WTC11 (cell line): ENCODE measurements around the gene CRIP2. TPM values are rescaled to one million over a fixed set of nuclear protein-coding genes. Genes with fewer than 3 reads are reported as not detected.
A peak's percentile ranks its signal among the peaks of the same experiment; 100 is the strongest.

Experiments
- ATAC-seq: fragments of 200-7000 bp; cut with Tn5 transposase; 2 replicates; pipeline ENCODE4 v1.10.0; 2021; ENCODE audit warnings: mild to moderate bottlenecking, moderate library complexity
- CTCF ChIA-PET: fragments of 300-600 bp; sonication (Branson Sonifier 250); formaldehyde crosslinking; loops from one replicate; lab custom pipeline; 2021; ENCODE audit warnings: antibody characterized with exemption; lab: Charles Lee
- POLR2A ChIA-PET: fragments of 350-600 bp; sonication (Branson Sonifier 250); formaldehyde crosslinking; loops from one replicate; lab custom pipeline; 2021; ENCODE audit warnings: antibody characterized with exemption; lab: Charles Lee
- DNase-seq: peaks from one replicate; pipeline ENCODE4 v3.0.0; 2021; ENCODE audit warnings: low spot score
- H3K27ac Mint-ChIP-seq: 2 replicates; pipeline ENCODE4 v1.8.0; 2021; ENCODE audit warnings: mixed read lengths
- H3K27me3 Mint-ChIP-seq: 2 replicates; pipeline ENCODE4 v1.8.0; 2021; ENCODE audit warnings: low read depth, mild to moderate bottlenecking, moderate library complexity, mixed read lengths
- H3K36me3 Mint-ChIP-seq: 2 replicates; pipeline ENCODE4 v1.8.0; 2021; ENCODE audit warnings: mixed read lengths
- H3K4me1 Mint-ChIP-seq: 2 replicates; pipeline ENCODE4 v1.8.0; 2022; ENCODE audit warnings: mixed read lengths
- H3K4me3 Mint-ChIP-seq: 2 replicates; pipeline ENCODE4 v1.8.0; 2021; ENCODE audit warnings: mild to moderate bottlenecking, moderate library complexity, mixed read lengths
- H3K9me3 Mint-ChIP-seq: 2 replicates; pipeline ENCODE4 v1.8.0; 2021; ENCODE audit warnings: mixed read lengths
- ARID4B ChIP-seq: sonication (generic); formaldehyde crosslinking; IDR thresholded peaks from 2 replicates; pipeline ENCODE4 v1.8.0; 2023; ENCODE audit warnings: missing genetic modification reagents, mild to moderate bottlenecking, borderline replicate concordance
- ATF6 ChIP-seq: sonication (generic); formaldehyde crosslinking; IDR thresholded peaks from 2 replicates; pipeline ENCODE4 v1.8.1; 2023; ENCODE audit warnings: mild to moderate bottlenecking, missing genetic modification reagents
- E2F4 ChIP-seq: sonication (generic); formaldehyde crosslinking; IDR thresholded peaks from 2 replicates; pipeline ENCODE4 v1.8.1; 2022; ENCODE audit warnings: low read depth, mild to moderate bottlenecking, moderate library complexity, missing genetic modification reagents, borderline replicate concordance
- E2F5 ChIP-seq: sonication (generic); formaldehyde crosslinking; IDR thresholded peaks from 2 replicates; pipeline ENCODE4 v1.8.1; 2022; ENCODE audit warnings: mild to moderate bottlenecking, moderate library complexity, missing genetic modification reagents
- FOXJ3 ChIP-seq: sonication (generic); formaldehyde crosslinking; IDR thresholded peaks from 2 replicates; pipeline ENCODE4 v1.9.0; 2021; ENCODE audit warnings: missing genetic modification reagents, mild to moderate bottlenecking, borderline replicate concordance
- GABPB1 ChIP-seq: sonication (generic); formaldehyde crosslinking; IDR thresholded peaks from 2 replicates; pipeline ENCODE4 v1.8.1; 2023; ENCODE audit warnings: mild to moderate bottlenecking, missing genetic modification reagents
- IRF1 ChIP-seq: sonication (generic); formaldehyde crosslinking; IDR thresholded peaks from 2 replicates; pipeline ENCODE4 v1.8.0; 2023; ENCODE audit warnings: missing genetic modification reagents
- NFYB ChIP-seq: sonication (generic); formaldehyde crosslinking; conservative IDR thresholded peaks from 2 replicates; pipeline ENCODE4 v1.8.0; 2022; ENCODE audit warnings: low read depth, missing genetic modification reagents
- NR3C1 ChIP-seq: sonication (generic); formaldehyde crosslinking; conservative IDR thresholded peaks from 2 replicates; pipeline ENCODE4 v1.8.1; 2023; ENCODE audit warnings: low read depth, mild to moderate bottlenecking, missing genetic modification reagents
- PREB ChIP-seq: sonication (generic); formaldehyde crosslinking; IDR thresholded peaks from 2 replicates; pipeline ENCODE4 v1.8.1; 2022; ENCODE audit warnings: mild to moderate bottlenecking, missing genetic modification reagents, moderate library complexity, borderline replicate concordance
- SOX15 ChIP-seq: fragments of 250-450 bp; sonication (Bioruptor Pico); IDR thresholded peaks from 2 replicates; pipeline ENCODE4 v1.9.0; 2021; ENCODE audit warnings: mild to moderate bottlenecking
- TCF7 ChIP-seq: sonication (generic); formaldehyde crosslinking; IDR thresholded peaks from 2 replicates; pipeline ENCODE4 v1.8.0; 2022; ENCODE audit warnings: mild to moderate bottlenecking, low read depth, missing genetic modification reagents, moderate library complexity
- ZMAT4 ChIP-seq: fragments of 250-450 bp; sonication (Bioruptor Pico); IDR thresholded peaks from 2 replicates; pipeline ENCODE4 v1.9.0; 2021; ENCODE audit warnings: mild to moderate bottlenecking
- ZNF121 ChIP-seq: sonication (generic); formaldehyde crosslinking; IDR thresholded peaks from 2 replicates; pipeline ENCODE4 v1.8.0; 2023; ENCODE audit warnings: missing genetic modification reagents
- ZSCAN18 ChIP-seq: fragments of 250-450 bp; sonication (Bioruptor Pico); IDR thresholded peaks from 2 replicates; pipeline ENCODE4 v2.1.2; 2022; ENCODE audit warnings: mild to moderate bottlenecking, moderate library complexity
- total RNA-seq: library from RNA; stranded (reverse); gene quantifications from 3 replicates; pipeline ENCODE4 v1.2.3, GENCODE V29; 2021

The CRIP2 gene
- total RNA-seq, 1 experiment from 2014 or later = 5.4 TPM

- H3K27ac Mint-ChIP-seq = no peak overlapping the region
- H3K27me3 Mint-ChIP-seq = no peaks in the 10 kb centered on the region
- no peak for DNase-seq
- no peaks in the 10 kb centered on the region for H3K9me3 Mint-ChIP-seq
- POLR2A ChIA-PET = no interaction called here
- H3K36me3 Mint-ChIP-seq = peaks cover 20% of the 10 kb centered on the region
- TF ChIP-seq IRF1 (CRISPR knock-in tag) = no peak
- TF ChIP-seq E2F4 (CRISPR knock-in tag) = no peak
- TF ChIP-seq ZMAT4 (CRISPR knock-in tag) = no peak
- no peak for TF ChIP-seq NFYB (CRISPR knock-in tag)
- no peak for TF ChIP-seq ZNF121 (CRISPR knock-in tag)
- no peak for TF ChIP-seq TCF7 (CRISPR knock-in tag)
- TF ChIP-seq PREB (CRISPR knock-in tag) = no peak
- TF ChIP-seq ATF6 (CRISPR knock-in tag) = no peak
- TF ChIP-seq, all 79 proteins: peak for 0
- CTCF ChIA-PET = interaction anchor here (2.0 kb wide), 1 partner anchor 8 kb away, joined by 8 read pairs; no protein-coding TSS in a partner anchor
- no peak overlapping the region for H3K4me3 Mint-ChIP-seq
- ATAC-seq = peak; percentile 13; the same call in 1 of the 2 replicates
- H3K4me1 Mint-ChIP-seq = peaks cover 2% of the 10 kb centered on the region; the same call in 1 of the 2 replicates
Measured at GRCh38 chr14:105439710-105440553, 34.7 kb upstream of the CRIP2 start.

- Mint-ChIP-seq H3K9me3 (no peaks in the 10 kb centered on the region), H3K27ac (no peak overlapping the region), H3K4me1 (peaks cover 2% of the 10 kb centered on the region; the same call in 1 of the 2 replicates), H3K4me3 (no peak overlapping the region), H3K36me3 (peaks cover 20% of the 10 kb centered on the region), H3K27me3 (no peaks in the 10 kb centered on the region)
- DNase-seq (no peak), ATAC-seq (no peak)
- POLR2A ChIA-PET = no interaction called here
- TF ChIP-seq NFYB (CRISPR knock-in tag) = no peak
- no peak for TF ChIP-seq GABPB1 (CRISPR knock-in tag)
- TF ChIP-seq NR3C1 (CRISPR knock-in tag) = no peak
- no peak for TF ChIP-seq FOXJ3
- TF ChIP-seq, all 79 proteins: peak for 0
- CTCF ChIA-PET = interaction anchor here (0.7 to 2.0 kb wide), 2 partner anchors 8 to 40 kb away, joined by 3 to 8 read pairs; no protein-coding TSS in a partner anchor
Measured at GRCh38 chr14:105440554-105440900, 34.1 kb upstream of the CRIP2 start.

GRCh38 chr14:105440992-105441391, 33.6 kb upstream of the CRIP2 start:
- H3K27ac Mint-ChIP-seq = no peak overlapping the region
- H3K4me1 Mint-ChIP-seq = peaks cover 2% of the 10 kb centered on the region; the same call in 1 of the 2 replicates
- no peaks in the 10 kb centered on the region for H3K27me3 Mint-ChIP-seq
- ATAC-seq (no peak), DNase-seq (no peak)
- H3K36me3 Mint-ChIP-seq = peaks cover 20% of the 10 kb centered on the region
- ChIA-PET CTCF (interaction anchor here (0.7 to 2.0 kb wide), 2 partner anchors 7 to 40 kb away, joined by 3 to 8 read pairs; no protein-coding TSS in a partner anchor), POLR2A (no interaction called here)
- no peak overlapping the region for H3K4me3 Mint-ChIP-seq
- no peaks in the 10 kb centered on the region for H3K9me3 Mint-ChIP-seq
- no peak for TF ChIP-seq SOX15 (CRISPR knock-in tag)
- no peak for TF ChIP-seq ZSCAN18
- TF ChIP-seq ARID4B = no peak
- no peak for TF ChIP-seq E2F5 (CRISPR knock-in tag)
